HTR-8/SVneo (cell line): ENCODE measurements around the gene RPL7A.
A peak's percentile ranks its signal among the peaks of the same experiment; 100 is the strongest.
"Not testable (repeated sequence)": the region's sequence is repeated elsewhere in the genome, so short reads cannot be mapped to it uniquely, and the experiment has no call there.

Source experiments
- DNase-seq: peaks from one replicate; pipeline ENCODE4 v3.0.0; 2011; ENCODE audit warnings: low spot score, mixed read lengths; ENCODE audit not compliant: insufficient read length
- FAIRE-seq: peaks from 2 replicates; lab custom pipeline; 2011; peaks lifted over from hg19 to GRCh38; lab: Jason Lieb, UNC

Gene RPL7A

DNA sequence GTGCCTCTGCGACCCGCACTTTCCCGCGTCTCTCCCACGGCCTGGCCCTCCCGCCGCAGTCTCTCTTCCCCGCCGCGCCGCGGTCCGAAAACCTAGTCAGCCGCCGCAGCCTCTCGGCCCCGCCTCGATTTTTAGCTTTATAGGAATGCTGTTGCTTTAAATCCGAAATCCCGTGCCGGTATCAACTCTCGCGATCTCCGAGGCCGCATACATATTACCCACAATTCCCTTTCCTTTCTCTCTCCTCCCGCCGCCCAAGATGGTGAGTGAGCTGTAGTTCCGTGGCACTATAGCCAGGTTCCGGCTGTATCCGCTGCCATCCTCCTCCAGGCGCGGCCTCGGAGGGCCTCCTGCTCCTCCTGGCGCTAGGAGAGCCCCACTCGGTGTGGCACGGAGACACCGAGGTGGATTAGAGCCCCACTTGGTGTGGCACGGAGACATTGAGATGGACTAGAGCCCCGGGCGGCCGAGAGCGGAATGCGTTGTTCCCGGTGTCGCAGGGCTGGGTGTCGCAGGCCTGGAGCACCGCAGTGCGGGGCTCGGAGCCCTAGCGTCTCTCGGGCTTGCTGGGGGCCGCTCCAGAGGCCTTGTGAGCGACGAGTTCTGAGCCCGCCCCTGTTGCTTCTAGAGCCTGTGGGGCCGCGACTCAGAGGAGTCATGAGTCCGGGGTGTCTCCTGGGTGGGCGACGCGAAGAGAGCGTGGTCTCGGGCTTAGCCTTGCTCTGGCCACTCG, at the start of gene RPL7A, which contains the start of gene MED22:
TSS of gene RPL7A (plus strand) at position 234 of the 733 bp plus-strand sequence. CDS start at position 260, 26 bp downstream.
TSS of gene MED22 (minus strand) at position 147 of the 733 bp plus-strand sequence. CDS start 1,469 bp downstream, outside the sequence.
- no peak for FAIRE-seq
- DNase-seq = peak; percentile 88

DNA sequence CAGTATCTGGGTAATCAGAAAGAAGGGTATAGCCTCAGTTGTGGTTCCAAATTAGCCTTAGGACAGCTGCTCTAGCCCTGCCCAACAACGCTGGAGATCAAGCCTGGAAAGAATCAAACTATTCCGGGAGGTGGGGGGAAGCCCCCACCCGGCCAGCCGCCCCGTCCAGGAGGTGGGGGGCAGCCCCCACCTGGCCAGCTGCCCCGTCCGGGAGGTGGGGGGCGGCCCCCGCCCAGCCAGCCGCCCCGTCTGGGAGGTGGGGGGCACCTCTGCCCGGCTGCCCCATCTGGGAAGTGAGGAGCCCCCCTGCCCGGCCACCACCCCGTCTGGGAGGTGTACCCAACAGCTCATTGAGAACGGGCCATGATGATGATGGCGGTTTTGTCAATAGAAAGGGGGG, 48.0 kb upstream of the RPL7A start:
- FAIRE-seq, DNase-seq: not testable (repeated sequence)

DNA sequence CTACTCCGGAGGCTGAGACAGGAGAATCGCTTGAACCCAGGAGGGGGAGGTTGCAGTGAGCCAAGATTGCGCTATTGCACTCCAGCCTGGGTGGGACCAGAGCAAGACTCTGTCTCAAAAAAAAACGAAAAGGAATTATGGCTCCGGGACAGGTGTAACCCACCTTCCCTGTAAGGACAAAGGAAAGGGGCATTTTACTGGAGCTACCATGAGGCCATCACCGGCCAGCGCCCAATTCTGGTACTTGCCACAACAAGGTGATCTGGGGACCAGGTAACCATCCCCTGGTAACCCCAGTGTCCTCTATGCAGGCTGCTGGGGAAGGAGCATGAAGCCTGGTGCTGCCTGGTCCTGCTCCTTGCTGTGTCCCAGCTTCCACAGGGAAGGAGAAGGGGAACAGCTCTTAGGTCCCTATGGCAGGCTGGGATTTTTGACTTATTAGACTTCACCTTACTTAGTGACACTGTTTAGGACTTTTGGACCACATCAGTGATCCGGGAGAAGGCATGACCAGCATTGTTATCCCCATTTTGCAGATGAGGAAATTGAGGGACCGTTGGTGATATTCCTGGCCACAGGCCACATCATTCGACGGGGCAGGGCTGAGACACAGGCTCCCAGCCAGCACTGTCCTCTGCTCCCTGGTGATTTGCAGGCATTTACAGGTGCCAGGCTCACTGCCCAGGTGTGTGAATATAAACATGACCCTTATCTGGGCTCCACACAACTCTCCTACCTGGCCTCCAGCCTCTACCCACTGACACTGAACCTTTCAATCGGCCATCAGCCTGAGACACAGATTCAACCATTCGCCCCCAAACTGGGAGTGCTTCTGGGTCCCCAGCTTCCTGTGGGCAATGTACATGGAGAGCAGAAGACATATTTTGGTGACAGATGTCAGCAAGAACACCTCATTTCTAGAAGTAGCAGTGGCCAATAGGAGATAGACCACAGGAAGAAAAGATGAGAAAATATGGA, 46.5 kb upstream of the RPL7A start:
- DNase-seq (no peak), FAIRE-seq (no peak)

DNA sequence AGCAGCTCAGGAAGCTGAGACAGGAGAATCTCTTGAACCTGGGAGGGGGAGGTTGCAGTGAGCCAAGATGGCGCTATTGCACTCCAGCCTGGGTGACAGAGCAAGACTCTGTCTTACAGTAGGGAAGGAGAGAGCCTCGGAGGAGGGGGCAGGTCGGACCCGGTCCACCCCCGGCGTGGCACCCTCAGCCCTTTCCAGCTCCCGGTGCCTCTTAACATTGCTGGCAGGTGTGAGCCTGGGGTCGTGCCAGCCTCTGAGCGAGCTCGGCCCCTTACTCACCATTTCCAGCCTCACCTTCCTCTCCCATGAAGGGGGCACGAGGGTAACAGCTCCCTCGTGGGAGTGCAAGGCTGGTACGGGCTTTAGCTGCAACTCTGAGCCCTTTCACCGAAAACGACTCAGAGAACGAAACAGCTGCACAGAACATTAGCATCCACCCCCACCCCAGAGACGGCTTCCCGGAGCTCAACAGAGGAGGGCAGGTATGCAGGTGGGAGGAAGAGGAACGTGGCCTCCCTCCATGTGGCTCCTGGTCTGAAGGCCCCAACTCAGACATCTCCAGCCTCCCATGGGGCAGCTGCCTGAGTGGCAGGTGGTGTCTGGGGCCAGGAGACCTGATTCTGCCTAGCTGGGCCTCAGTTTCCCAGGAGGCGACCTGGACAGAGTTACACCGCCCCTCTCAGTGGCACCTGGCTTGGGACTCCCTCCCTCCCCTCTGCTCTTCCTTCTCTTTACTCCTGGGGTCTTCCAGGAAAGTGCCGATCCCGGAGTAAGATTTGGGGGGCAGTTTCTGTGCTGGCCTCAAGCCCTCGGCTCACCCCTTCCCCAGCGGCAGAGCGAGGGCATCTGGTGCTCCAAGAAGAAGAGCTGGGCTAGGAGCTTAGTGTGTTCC, 44.5 kb upstream of the RPL7A start:
- DNase-seq = no peak
- no peak for FAIRE-seq

DNA sequence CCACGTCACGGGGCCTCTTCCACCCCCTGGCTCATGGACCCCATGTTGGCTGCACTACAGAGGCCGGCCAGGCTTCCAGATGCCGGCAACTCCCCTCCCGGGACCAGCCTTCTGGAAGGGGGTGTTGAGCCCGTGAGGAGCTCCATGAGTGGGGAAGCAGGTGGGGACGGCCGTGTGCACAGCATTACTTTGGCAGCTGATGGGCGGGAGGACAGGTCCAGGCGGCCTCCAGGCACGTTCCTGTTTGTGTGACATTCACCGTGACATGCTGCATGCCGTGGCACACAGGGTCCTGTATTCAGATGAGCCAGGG, 43.9 kb upstream of the RPL7A start:
- DNase-seq (no peak), FAIRE-seq (no peak)

DNA sequence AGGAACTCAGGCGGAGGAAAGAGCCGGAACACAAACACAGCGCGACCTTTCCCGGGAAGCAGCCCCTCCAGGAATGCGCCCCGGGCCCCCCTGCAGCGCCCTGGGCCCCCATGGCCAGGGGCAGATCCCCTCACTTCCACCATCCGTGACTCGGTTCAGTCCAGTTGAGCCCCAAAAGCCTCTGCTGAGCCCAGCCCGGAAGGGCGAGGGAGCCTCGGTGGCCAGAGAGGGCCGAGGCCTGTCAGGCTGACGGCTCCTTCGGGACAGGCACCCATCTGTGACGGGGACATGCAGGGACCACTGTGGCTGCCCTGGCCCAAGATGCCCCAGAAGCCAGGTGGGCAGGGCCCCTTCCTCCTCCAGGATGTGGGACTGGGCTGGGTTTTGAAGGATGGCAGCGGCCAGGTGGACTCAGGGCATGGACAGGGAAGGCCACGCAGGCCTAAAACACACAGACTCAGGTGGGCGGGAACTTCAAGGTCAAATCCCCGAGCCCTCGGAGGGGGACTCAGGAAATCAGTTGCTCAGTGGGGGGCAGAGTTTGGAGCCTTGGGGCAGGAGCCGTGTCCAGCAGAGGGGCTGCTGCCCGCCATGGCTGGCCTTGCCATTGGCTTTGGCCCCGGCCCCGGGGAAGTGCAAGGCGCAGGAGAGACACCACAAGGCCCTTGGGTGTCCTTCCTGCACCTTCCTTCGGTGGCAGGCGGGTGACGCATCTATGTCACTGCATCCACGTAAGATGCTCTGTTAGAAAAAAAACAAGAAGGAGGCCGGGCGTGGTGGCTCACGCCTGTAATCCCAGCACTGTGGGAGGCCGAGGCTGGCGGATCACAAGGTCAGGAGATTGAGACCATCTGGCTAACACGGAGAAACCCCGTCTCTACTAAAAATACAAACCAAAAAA, 43.3 kb upstream of the RPL7A start:
- DNase-seq (no peak), FAIRE-seq (no peak)

DNA sequence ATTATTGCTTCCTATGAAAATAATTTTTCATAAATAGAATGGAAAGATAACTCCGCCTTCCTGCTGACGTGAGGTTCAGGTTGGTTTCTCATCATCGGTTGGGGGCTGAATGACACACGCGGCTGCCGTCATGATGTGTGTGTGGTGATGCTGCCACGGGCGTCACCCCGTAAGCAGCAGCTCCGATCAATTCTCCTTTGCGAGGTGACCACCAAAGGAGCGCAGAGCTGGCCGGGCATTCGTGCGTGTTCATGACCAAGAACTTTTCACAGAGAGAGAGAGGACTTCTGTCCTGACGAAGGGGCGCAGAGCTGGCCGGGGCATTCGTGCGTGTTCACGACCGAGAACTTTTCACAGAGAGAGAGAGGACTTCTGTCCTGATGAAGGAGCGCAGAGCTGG, 42.3 kb upstream of the RPL7A start:
- FAIRE-seq = no peak

DNA sequence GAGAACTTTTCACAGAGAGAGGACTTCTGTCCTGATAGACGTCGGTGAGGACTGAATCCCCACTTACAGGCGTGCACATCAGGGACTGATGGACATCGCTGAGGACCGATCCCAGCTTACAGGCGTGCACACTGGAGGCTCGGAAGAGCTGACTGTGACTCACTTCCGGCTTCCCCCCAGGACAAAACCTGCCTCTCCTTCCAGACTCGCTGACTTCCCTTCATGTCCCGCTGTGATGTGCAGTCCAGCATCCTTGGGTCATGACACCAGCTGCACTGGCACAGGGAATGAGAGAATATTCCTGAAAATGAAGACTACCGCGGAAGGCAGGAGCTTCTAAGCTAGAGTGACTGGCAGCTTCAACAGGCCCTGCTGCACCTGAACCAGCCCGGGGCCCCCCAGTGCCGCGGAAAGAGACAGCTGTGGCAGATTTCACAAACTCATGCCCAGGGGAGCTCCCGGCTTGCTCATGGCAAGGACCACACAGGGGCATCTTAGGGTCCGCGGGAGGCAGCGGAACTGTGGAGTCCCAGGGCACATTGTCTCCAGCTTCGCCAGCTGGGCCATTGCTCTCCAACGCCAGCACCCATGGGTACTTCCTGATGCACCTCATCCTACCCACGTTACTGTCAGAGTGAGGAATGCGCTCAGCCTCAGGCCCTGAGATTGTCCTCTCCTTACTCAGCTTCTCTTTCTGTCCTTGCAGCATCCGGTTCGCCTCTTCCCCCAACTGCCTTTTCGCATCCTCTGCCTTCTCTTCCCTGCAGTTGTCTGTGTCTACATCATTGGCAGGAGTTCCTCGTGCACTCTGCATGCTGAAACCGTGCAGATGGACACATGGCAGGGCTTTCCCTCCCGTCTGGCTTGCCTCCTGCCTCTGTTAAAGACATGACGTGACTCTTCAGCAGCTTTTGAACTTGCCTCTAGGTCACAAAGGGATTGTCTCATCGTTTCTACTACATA, 41.5 kb upstream of the RPL7A start:
- peak; percentile 20 for DNase-seq
- no peak for FAIRE-seq

More for the DNA sequence above, 42.3 kb upstream of the RPL7A start:
- no peak for DNase-seq

DNA sequence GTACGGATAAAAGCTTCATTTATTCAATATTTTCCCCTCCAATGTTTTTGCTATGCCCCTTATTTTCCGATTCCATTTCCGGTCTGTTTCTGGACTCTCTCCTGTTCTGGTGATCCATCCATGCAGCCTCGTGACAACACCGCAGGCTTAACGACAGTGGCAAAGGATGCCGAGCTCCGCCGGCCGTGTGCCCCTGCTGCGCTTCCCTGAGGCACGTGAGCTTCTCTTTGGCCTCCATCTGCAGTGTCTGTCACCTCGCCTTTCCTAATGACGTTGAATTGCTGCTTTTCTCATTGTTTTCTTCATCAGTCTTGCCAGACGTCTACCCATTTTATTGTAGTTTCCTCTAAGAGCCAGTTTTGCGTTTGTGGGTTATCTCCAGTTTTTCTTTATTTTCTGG, 40.7 kb upstream of the RPL7A start:
- no peak for DNase-seq
- FAIRE-seq = no peak

DNA sequence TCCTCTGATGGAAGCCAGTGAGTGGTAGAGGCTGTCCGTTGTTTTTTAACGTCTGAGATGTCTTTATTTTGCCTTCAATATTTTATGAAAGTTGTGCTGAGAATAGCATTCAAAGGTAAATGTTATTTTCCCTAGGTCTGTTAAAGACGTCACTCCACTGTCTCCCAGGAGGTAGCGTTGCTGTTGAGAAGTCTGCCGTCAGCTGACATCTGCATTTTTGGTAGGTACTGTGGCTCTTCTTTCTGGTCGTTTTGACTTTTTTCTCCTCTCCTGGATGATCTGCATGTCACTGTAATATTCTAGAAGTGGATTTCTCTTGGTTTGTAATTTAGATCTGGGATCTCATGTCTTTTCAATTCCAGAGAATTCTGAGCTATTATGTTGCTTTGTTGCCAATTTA, 38.4 kb upstream of the RPL7A start:
- no peak for DNase-seq
- no peak for FAIRE-seq

DNA sequence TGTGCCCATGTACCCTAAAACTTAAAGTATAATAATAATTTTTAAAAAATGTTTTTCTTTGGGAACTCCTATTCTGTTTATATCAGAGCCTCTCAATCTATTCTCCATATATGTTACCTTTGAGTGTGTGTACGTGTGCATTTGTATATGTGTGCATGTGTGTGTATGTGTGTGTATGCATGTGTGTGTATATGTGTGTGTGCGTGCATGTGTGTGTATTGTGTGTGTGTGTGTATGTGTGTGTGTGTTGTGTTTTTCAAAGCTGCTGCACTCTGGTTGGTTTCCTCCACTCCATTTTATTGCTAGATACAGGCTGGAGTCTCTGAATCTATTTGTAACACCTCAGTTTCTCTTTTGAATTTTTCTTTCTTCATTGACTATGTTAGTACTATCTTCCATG, 32.0 kb upstream of the RPL7A start:
- DNase-seq (no peak), FAIRE-seq (no peak)

DNA sequence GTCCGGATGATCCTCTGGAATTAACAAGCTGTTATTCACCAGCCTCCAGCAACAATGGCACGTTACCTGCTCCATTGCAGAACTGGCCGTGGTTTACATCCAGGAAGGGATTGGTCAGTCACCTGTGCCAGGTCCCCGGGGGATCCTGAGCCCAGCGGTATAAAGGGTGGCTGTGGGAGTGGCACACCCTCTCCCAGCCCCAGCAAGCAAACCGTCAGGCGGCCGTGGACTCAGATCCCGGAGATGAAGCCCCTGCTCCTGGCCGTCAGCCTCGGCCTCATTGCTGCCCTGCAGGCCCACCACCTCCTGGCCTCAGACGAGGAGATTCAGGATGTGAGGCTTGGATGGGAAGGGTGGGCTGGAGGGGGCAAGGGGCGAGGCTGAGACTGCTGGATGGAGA, 30.5 kb upstream of the RPL7A start:
- not testable (repeated sequence) for DNase-seq, FAIRE-seq

DNA sequence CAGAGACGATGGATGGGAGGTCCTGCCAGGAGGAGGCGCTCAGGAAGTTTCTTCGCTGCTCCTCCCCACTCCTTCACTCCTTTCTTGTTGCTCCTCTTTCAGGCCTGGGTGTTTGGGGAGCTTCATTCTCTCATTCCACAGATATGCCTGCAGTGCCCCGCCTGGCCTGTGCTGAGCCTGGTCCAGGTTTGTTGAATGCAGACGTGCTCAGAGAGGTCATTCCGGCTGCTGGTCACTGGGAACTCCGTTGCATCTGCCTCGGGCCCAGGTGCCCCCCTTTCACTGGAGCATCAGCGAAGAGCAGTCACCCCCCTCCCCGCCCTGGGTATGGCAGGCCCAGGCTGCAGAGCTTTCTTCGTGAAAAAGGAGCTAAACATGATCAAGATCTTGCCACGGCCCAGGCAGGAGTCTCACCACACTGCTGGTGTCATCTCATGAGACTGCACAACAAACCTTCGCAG, 27.6 kb upstream of the RPL7A start:
- FAIRE-seq = no peak
- no peak for DNase-seq

DNA sequence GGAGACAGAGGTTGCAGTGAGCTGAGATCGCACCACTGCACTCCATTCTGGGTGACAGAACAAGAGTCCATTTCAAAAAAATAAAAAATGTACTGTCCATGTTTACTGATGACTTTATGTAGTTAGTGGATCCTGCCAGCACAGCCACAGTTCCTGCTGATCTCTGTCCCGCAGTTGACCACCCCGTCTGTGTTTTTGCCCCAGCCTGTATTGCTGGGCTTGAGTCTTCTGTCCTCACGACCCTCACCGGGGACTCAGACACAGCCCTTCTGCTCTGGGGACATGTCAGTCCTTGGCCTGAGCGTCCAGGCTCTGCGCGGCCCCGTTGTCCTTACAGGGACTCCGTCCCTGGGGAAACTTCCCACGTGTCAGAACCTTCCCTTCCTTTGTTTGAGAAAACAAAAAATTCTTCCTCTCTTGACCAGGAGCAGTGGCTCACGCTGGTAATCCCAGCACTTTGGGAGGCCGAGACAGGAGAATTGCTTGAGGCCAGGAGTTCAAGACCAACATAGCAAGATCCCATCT, 26.5 kb upstream of the RPL7A start:
- no peak for FAIRE-seq
- DNase-seq = no peak

DNA sequence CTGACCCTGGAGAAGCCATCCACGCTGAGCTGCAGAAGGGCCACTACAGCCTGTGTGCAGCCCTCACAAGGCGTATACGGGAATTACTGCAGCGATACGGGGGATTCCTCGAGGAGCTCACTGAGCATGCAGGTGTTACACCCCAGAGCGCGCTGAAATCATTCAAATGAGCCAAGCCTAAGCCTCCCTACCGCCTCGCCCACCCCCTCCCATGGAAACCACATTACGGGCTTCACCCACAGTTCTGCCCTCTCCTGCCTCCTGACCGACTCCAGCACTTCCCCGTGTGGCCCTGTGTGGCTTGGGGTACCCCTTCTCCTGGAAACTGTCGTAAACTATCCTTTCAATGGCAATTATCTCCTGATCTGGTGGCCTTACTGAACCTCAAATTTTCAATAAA, 25.3 kb upstream of the RPL7A start:
- FAIRE-seq = no peak
- no peak for DNase-seq

DNA sequence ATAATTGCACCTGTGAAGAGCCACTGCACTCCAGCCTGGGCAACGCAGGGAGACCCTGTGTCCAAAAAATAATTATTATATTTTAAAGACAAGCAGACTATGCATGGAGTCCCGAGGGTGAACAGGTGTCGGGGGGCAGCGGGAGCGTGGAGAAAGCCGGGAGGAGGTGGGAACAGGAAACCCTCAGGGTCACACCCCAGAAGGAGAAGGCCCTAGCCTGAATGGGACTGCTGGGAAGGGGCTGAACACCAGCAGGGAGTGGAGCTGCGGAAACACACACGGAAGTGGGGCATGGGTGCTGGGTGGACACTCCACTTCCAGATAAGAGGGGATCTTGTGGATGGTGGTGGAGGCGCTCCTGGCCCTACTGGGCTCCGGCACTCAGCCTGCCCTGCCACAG, 24.8 kb upstream of the RPL7A start:
- FAIRE-seq (no peak), DNase-seq (no peak)

DNA sequence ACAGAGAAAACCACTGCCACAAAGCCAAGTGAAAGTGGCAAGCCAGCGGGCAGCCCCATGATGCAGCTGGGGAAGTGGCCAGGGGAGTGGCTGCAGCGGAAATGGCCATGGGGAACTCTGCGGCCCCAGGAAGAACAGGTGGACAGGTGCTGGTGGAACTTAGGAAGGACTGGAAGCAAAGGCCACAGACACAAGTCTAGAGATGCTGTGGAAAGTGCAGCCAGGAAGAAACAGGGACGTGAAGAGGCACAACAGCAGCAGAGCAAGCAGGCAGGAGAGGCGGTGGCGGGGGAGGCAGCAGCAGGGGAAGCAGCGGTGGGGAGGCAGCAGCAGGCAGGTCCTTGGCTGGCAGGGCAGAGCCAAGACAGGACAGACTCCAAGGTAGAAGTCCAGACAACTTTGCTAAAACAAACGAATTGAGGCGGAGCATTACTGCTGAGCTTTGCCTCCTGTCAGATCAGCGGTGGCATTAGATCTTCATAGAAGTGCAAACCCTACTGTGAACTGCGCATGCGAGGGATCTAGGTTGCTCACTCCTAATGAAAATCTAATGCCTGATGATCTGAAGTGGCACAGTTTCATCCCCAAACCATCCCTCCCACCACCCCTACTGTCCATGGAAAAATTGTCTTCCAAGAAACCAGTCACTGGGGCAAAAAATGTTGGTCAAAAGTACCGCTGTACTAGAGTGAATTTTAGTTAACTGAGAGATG, 23.9 kb upstream of the RPL7A start:
- FAIRE-seq (no peak), DNase-seq (no peak)
